GM12874 (cell line): ENCODE results near the gene SH2D3A.

Experiments used
- TF ChIP-seq, protein P1 (sequence below): IDR thresholded peaks from 2 replicates; pipeline ENCODE4 v1.5.1; 2011; ENCODE audit warnings: low read depth, mild to moderate bottlenecking, control low read depth, low read length, moderate library complexity; ENCODE audit not compliant: insufficient read depth

The SH2D3A gene

DNA sequence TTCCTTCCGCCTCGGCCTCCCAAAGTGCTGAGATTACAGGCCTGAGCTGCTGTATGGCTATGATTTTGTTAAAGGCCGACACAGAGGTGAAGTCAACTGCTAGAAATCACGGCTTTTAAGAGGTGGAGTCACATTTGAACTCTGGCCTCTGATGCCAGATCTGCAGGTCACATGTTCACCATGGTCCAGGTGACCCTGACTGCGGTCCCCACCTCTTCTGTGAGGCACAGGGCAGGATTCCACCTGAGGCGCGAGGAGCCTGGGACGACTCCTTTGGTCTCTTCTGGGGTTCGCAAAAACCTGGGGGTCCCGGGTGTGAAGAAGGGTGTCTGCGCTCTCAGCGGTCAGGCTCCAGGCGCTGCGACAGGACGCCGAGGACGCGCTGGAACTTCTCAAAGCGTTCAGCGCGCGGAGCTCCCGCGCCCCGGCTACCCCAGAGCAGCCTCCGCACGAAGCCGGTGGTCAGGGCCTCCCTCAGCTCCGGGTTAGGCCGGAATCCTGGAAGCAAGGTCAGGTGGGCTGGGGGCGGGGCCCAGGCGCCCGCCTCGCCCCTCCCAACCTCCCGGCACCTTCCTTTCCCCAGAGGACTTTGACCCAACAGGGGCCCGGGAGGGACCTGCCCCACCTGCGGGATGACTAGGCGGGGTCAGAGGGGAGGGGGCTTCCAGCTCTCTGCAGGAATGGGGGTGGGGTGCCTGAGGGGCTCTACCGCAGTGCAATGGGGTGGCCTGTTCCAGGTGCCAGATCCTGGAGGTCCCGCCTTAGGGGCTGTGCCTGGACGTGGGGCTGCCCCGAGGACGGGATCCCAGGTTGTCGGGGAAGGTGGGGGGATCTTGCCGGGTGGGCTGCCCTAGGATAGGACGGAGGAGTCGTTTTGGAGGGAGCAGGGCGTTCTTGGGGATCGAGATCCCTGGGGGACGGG, 14.7 kb downstream of the SH2D3A start:
- TF ChIP-seq, protein P1, sequence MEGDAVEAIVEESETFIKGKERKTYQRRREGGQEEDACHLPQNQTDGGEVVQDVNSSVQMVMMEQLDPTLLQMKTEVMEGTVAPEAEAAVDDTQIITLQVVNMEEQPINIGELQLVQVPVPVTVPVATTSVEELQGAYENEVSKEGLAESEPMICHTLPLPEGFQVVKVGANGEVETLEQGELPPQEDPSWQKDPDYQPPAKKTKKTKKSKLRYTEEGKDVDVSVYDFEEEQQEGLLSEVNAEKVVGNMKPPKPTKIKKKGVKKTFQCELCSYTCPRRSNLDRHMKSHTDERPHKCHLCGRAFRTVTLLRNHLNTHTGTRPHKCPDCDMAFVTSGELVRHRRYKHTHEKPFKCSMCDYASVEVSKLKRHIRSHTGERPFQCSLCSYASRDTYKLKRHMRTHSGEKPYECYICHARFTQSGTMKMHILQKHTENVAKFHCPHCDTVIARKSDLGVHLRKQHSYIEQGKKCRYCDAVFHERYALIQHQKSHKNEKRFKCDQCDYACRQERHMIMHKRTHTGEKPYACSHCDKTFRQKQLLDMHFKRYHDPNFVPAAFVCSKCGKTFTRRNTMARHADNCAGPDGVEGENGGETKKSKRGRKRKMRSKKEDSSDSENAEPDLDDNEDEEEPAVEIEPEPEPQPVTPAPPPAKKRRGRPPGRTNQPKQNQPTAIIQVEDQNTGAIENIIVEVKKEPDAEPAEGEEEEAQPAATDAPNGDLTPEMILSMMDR = no peak

DNA sequence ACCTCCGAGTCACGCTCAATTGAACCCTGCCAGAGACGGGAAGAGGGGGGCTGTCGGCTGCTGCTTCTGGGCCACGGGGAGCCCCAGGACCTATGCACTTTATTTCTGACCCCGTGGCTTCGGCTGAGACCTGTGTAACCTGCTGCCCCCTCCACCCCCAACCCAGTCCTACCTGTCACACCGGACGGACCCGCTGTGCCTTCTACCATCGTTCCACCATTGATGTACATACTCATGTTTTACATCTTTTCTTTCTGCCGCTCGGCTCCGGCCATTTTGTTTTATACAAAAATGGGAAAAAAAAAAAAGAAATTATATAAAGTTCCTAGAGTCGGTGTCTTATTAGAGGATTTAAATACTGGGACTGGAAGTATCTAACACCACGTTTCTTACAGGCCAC, 16.0 kb downstream of the SH2D3A start:
- TF ChIP-seq, protein P1 = no peak

DNA sequence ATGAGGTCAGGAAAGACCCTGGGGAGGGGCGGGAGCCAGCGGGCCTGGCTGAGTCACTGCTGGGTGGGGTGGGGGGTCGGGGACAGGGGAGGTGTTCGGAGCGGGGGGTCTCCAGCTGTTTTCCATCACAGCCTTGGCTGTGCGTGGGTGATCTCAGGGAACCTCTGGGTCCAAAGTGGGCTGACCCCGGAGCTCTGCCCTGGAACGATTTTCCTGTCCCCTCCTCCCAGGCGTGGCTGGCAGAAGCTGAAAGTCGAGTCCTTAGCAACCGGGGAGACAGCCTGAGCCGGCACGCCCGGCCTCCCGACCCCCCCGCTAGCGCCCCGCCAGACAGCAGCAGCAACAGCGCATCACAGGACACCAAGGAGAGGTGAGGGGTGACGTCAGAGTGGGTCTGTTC, 17.2 kb downstream of the SH2D3A start:
- TF ChIP-seq, protein P1 = no peak

DNA sequence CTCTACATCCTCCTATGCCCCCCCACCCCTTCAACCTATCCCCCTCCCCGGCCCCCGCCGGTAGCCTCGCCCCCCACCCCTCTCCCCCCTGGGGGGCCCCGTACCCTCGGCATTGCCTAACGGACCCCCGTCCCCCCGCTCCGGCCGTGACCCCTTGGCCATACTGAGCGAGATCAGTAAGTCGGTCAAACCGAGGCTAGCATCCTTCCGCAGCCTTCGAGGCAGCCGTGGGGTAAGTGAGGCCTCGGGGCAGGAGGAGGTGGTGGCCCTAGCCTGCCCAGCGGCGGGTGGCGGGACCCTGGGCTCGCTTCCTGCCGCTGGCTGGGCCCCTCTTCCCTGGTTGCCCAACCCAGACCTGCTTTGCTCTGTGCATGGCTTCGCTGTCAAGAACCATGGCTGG, 21.3 kb downstream of the SH2D3A start:
- TF ChIP-seq, protein P1 = no peak

DNA sequence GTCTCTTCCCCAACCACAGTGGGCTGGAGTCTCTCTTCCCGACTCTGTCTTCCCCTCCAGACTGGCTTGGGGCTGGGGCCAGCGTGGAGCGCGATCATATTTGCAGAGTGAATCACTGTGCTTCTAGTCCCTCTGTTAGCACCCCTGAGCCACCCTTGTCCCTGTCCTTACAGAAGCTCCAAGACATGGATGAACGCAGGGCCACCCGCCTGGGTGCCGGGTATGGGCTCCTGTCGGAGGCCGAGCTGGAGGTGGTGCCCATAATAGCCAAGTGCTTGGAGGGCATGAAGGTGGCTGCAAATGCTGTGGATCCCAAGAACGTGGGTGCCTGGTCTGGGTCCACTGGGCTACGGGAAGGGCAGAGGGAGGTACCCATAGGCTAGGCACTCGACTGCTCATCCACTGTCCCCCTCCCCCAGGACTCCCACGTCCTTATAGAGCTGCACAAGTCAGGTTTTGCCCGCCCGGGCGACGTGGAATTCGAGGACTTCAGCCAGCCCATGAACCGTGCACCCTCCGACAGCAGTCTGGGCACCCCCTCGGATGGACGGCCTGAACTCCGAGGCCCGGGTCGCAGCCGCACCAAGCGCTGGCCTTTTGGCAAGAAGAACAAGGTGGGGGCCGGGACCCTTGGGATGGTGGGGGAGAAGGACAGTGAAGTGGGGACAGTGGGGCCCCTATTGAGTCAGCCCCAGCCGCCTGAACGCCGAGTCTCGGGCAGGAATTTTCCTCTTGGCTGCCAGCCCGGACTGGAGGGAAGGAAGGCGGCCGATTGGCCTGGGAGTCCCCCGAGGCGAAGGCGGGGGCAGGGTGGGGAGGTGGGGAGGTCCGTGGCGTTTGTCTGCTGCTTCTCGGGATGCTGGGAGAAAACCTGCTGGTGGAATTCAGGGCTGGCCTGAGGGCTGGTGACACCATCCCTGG, 22.6 kb downstream of the SH2D3A start:
- TF ChIP-seq, protein P1 = no peak

DNA sequence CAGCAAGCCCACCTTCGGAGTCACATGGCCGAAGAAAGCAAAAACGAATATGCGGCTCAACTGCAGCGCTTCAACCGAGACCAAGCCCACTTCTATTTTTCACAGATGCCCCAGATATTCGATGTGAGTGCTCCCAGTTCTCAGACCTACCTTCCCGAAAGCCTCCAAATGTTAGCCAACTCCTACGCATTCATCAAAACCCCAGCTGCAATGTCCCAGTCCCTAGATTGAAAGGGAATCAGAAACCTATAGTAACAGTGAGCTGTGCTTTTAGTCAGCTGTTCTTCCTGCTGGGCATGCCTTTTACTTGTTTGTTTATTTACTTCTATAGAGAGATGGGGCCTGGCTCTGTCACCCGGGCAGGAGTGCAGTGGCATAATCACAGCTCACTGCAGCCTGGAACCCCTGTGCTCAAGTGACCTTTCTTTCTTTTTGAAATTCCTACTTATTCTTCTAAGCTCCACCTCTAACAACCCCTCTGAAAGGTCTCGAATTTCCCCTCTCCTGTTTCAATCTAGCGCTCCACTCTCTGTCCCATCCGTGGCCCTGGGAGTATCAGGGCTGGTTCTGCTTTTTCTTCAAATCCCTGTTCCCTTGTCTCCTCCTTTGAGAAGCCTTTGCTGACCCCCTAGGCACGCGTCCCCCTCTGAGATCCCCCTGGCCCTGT, 23.4 kb downstream of the SH2D3A start:
- TF ChIP-seq, protein P1 = no peak

DNA sequence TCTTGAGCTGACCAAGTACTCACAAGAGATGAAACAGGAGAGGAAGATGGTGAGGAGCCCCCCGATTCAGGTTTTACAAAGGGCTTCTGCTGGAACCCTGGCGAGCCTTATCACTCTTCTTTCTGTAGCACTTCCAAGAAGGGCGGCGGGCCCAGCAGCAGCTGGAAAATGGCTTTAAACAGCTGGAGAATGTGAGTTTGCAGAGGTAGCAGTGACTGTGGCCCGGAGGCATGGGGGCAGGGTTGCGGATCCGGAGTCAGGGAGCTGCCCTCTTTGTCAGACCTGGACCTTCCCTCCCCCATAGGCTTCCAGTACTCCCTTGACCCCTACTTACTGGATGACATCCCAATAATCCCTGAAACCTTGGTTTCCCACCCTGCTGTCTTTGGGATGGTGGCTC, 24.2 kb downstream of the SH2D3A start:
- TF ChIP-seq, protein P1 = no peak
